GM23338 (cell line): ENCODE measurements around the gene SLC25A17. TPM values are rescaled to one million over a fixed set of nuclear protein-coding genes. Genes with fewer than 3 reads are reported as not detected.

Experiments
- ATAC-seq: fragments of 200-7000 bp; cut with Tn5 transposase; 3 replicates; pipeline ENCODE4 v1.9.1; 2020
- DNase-seq: peaks from one replicate; pipeline ENCODE4 v3.0.0-alpha.2; 2015; ENCODE audit warnings: low spot score
- H2AFZ ChIP-seq: fragments of 200-600 bp; sonication (generic); 2 replicates; pipeline ENCODE4 v1.8.0; 2016; ENCODE audit warnings: antibody characterized with exemption, mild to moderate bottlenecking, moderate library complexity
- H3F3A ChIP-seq: fragments of 200-600 bp; sonication (generic); replicated peaks from 2 replicates; pipeline ENCODE4 v1.8.0; 2017; ENCODE audit warnings: antibody characterized with exemption, mixed run types, low read depth
- H3K27ac ChIP-seq: fragments of 200-600 bp; sonication (generic); 2 replicates; pipeline ENCODE4 v1.6.1; 2016; ENCODE audit warnings: low read depth
- H3K27me3 ChIP-seq: fragments of 200-600 bp; sonication (generic); 2 replicates; pipeline ENCODE4 v1.8.0; 2016; ENCODE audit warnings: mild to moderate bottlenecking, mixed run types, moderate library complexity; ENCODE audit not compliant: insufficient read depth
- H3K36me3 ChIP-seq: fragments of 200-600 bp; sonication (generic); 2 replicates; pipeline ENCODE4 v1.8.0; 2016; ENCODE audit warnings: mild to moderate bottlenecking; ENCODE audit not compliant: insufficient read depth
- H3K4me1 ChIP-seq: fragments of 200-600 bp; sonication (generic); 2 replicates; pipeline ENCODE4 v1.8.0; 2016; ENCODE audit warnings: mild to moderate bottlenecking, moderate library complexity; ENCODE audit not compliant: insufficient read depth
- H3K4me2 ChIP-seq: fragments of 200-600 bp; sonication (generic); 2 replicates; pipeline ENCODE4 v1.7.1; 2017; ENCODE audit warnings: mixed run types
- H3K4me3 ChIP-seq: fragments of 200-600 bp; sonication (generic); 2 replicates; pipeline ENCODE4 v1.6.1; 2016; ENCODE audit warnings: mixed run types
- H3K79me2 ChIP-seq: fragments of 200-600 bp; sonication (generic); replicated peaks from 2 replicates; pipeline ENCODE4 v1.8.0; 2017; ENCODE audit warnings: mild to moderate bottlenecking; ENCODE audit not compliant: insufficient read depth
- H3K9me2 ChIP-seq: fragments of 200-600 bp; sonication (generic); 2 replicates; pipeline ENCODE4 v1.8.0; 2017; ENCODE audit not compliant: insufficient read depth
- H4K20me1 ChIP-seq: fragments of 200-600 bp; sonication (generic); replicated peaks from 2 replicates; pipeline ENCODE4 v1.8.0; 2017; ENCODE audit warnings: mild to moderate bottlenecking; ENCODE audit not compliant: insufficient read depth
- H3K27ac Mint-ChIP-seq: 2 replicates; pipeline ENCODE4 v1.8.0; 2020; ENCODE audit warnings: inconsistent platforms, mild to moderate bottlenecking, moderate library complexity, mixed read lengths
- H3K27me3 Mint-ChIP-seq: 3 replicates; pipeline ENCODE4 v1.8.0; 2022; ENCODE audit warnings: low read depth, mild to moderate bottlenecking, moderate library complexity, mixed read lengths, inconsistent platforms; ENCODE audit not compliant: insufficient read depth, poor library complexity
- H3K36me3 Mint-ChIP-seq: 3 replicates; pipeline ENCODE4 v1.8.0; 2021; ENCODE audit warnings: low read depth, mild to moderate bottlenecking, inconsistent platforms, moderate library complexity, mixed read lengths
- H3K4me1 Mint-ChIP-seq: 3 replicates; pipeline ENCODE4 v1.8.0; 2020; ENCODE audit warnings: mild to moderate bottlenecking, inconsistent platforms, mixed read lengths
- H3K4me3 Mint-ChIP-seq: 3 replicates; pipeline ENCODE4 v1.8.0; 2021; ENCODE audit warnings: moderate library complexity, mild to moderate bottlenecking, inconsistent platforms, mixed read lengths
- H3K9me3 Mint-ChIP-seq: 3 replicates; pipeline ENCODE4 v1.8.0; 2020; ENCODE audit warnings: moderate library complexity, mild to moderate bottlenecking, inconsistent platforms, mixed read lengths
- CREB1 ChIP-seq: fragments of 250-450 bp; sonication (Bioruptor Pico); IDR thresholded peaks from 2 replicates; pipeline ENCODE4 v1.5.0; 2020; ENCODE audit warnings: low read depth, mild to moderate bottlenecking, moderate library complexity
- EZH2phosphoT487 ChIP-seq: fragments of 200-600 bp; sonication (generic); IDR thresholded peaks from one replicate; pipeline ENCODE4 v1.8.1; 2018; ENCODE audit warnings: antibody characterized with exemption; ENCODE audit not compliant: unreplicated experiment
- JUNB ChIP-seq: IDR thresholded peaks from one replicate; pipeline ENCODE4 v1.6.1; 2016; ENCODE audit warnings: antibody characterized with exemption; ENCODE audit not compliant: unreplicated experiment
- NANOG ChIP-seq: IDR thresholded peaks from 2 replicates; pipeline ENCODE4 v1.6.1; 2016; ENCODE audit warnings: antibody characterized with exemption, borderline replicate concordance
- POLR2AphosphoS5 ChIP-seq: IDR thresholded peaks from 2 replicates; pipeline ENCODE4 v1.6.1; 2016; ENCODE audit warnings: antibody characterized with exemption, low read depth
- REST ChIP-seq: IDR thresholded peaks from one replicate; pipeline ENCODE4 v1.6.1; 2018; ENCODE audit warnings: antibody characterized with exemption; ENCODE audit not compliant: unreplicated experiment
- STAT1 ChIP-seq: IDR thresholded peaks from one replicate; pipeline ENCODE4 v1.6.1; 2016; ENCODE audit warnings: antibody characterized with exemption; ENCODE audit not compliant: unreplicated experiment
- ZNF114 ChIP-seq: fragments of 250-450 bp; sonication (Bioruptor Pico); IDR thresholded peaks from 2 replicates; pipeline ENCODE4 v1.5.0; 2020; ENCODE audit warnings: mild to moderate bottlenecking, moderate library complexity
- ZNF331 ChIP-seq: fragments of 250-450 bp; sonication (Bioruptor Pico); IDR thresholded peaks from 2 replicates; pipeline ENCODE4 v1.5.0; 2020; ENCODE audit warnings: low read depth, mild to moderate bottlenecking, moderate library complexity
- ZNF462 ChIP-seq: fragments of 250-450 bp; sonication (Bioruptor Pico); IDR thresholded peaks from 2 replicates; pipeline ENCODE4 v1.5.0; 2020; ENCODE audit warnings: mild to moderate bottlenecking, moderate library complexity
- polyA plus RNA-seq: library from polyadenylated mRNA; unstranded; fragments of >200 nt; fragmentation: Nextera tagmentation; extraction: Ambion mirVana; gene quantifications from 2 replicates; pipeline ENCODE4 v1.2.1, GENCODE V29; 2016
- total RNA-seq: library from RNA; depleted of rRNA; stranded (reverse); fragments of >200 nt; shearing (Covaris generic); gene quantifications from 2 replicates; pipeline ENCODE4 v1.2.3, GENCODE V29; 2014
- TF ChIP-seq, protein P1 (sequence below): IDR thresholded peaks from 2 replicates; pipeline ENCODE4 v1.6.1; 2016; ENCODE audit warnings: antibody characterized with exemption
- TF ChIP-seq, protein P2 (sequence below), 2 experiments: fragments of 200-600 bp in 1 of 2; sonication (generic) in 1 of 2; conservative IDR thresholded peaks; 2 replicates each; pipeline versions ENCODE4 v1.5.1 to v1.6.1; 2016 to 2017; ENCODE audit warnings: antibody characterized with exemption in 2 of 2, low read depth in 2 of 2, mild to moderate bottlenecking in 2 of 2, moderate library complexity in 1 of 2

SLC25A17 gene
- total and polyA plus RNA-seq, 2 experiments from 2014 or later, result 35.4 to 43.6 TPM

- no peak for TF ChIP-seq ZNF462 (CRISPR knock-in tag)
Observed at GRCh38 chr22:40805699-40806203, 13.4 kb downstream of the SLC25A17 start (continued).

- H3K27ac ChIP-seq, result peak overlapping the region; percentile 70; the same call in 1 of the 2 replicates
- no peak overlapping the region for H3K4me3 Mint-ChIP-seq
- TF ChIP-seq ZNF114 (CRISPR knock-in tag), result no peak
- TF ChIP-seq CREB1 (CRISPR knock-in tag), result no peak
- TF ChIP-seq ZNF331 (CRISPR knock-in tag), result no peak
- TF ChIP-seq, protein P1, sequence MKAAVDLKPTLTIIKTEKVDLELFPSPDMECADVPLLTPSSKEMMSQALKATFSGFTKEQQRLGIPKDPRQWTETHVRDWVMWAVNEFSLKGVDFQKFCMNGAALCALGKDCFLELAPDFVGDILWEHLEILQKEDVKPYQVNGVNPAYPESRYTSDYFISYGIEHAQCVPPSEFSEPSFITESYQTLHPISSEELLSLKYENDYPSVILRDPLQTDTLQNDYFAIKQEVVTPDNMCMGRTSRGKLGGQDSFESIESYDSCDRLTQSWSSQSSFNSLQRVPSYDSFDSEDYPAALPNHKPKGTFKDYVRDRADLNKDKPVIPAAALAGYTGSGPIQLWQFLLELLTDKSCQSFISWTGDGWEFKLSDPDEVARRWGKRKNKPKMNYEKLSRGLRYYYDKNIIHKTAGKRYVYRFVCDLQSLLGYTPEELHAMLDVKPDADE, result no peak
- TF ChIP-seq EZH2phosphoT487, result no peak
- TF ChIP-seq STAT1, result no peak
- TF ChIP-seq REST, result no peak
- no peak for TF ChIP-seq JUNB
- no peak for TF ChIP-seq NANOG
- TF ChIP-seq POLR2AphosphoS5, result no peak
- TF ChIP-seq, protein P2, sequence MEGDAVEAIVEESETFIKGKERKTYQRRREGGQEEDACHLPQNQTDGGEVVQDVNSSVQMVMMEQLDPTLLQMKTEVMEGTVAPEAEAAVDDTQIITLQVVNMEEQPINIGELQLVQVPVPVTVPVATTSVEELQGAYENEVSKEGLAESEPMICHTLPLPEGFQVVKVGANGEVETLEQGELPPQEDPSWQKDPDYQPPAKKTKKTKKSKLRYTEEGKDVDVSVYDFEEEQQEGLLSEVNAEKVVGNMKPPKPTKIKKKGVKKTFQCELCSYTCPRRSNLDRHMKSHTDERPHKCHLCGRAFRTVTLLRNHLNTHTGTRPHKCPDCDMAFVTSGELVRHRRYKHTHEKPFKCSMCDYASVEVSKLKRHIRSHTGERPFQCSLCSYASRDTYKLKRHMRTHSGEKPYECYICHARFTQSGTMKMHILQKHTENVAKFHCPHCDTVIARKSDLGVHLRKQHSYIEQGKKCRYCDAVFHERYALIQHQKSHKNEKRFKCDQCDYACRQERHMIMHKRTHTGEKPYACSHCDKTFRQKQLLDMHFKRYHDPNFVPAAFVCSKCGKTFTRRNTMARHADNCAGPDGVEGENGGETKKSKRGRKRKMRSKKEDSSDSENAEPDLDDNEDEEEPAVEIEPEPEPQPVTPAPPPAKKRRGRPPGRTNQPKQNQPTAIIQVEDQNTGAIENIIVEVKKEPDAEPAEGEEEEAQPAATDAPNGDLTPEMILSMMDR (conservative IDR thresholded peaks at IDR 0.05; ENCODE audit: low read depth in 2 of 2), result no peak
Observed at GRCh38 chr22:40805239-40805638, 13.9 kb downstream of the SLC25A17 start.

More at GRCh38 chr22:40805239-40805638, 13.9 kb downstream of the SLC25A17 start:
- no peaks in the 10 kb centered on the region for H3K36me3 ChIP-seq
- peak; percentile 44 for DNase-seq
- peaks cover 90% of the 10 kb centered on the region for H3K79me2 ChIP-seq
- ATAC-seq, result peak; percentile 46
- Mint-ChIP-seq H3K27ac (no peak overlapping the region), H3K27me3 (no peaks in the 10 kb centered on the region), H3K36me3 (peaks cover 3% of the 10 kb centered on the region; the same call in 2 of the 3 replicates), H3K9me3 (no peaks in the 10 kb centered on the region), H3K4me1 (no peaks in the 10 kb centered on the region)
- no peaks in the 10 kb centered on the region for H3K9me2 ChIP-seq
- no peaks in the 10 kb centered on the region for H3K27me3 ChIP-seq
- H2AFZ ChIP-seq, result no peak overlapping the region
- H3K4me2 ChIP-seq, result no peak overlapping the region
- H3K4me1 ChIP-seq, result no peaks in the 10 kb centered on the region
- H4K20me1 ChIP-seq, result peaks cover 23% of the 10 kb centered on the region; the same call in 1 of the 2 replicates
- H3F3A ChIP-seq, result no peaks in the 10 kb centered on the region; the same call in 1 of the 2 replicates
- no peak overlapping the region for H3K4me3 ChIP-seq
